ENCODE measurements around the gene ADNP.

Gene ADNP

GRCh38 chr20:50844430-50845100, 86.7 kb downstream of the ADNP start:
- DNase-seq, result no peak

- no peak for DNase-seq
Observed at GRCh38 chr20:50843331-50844276, 87.6 kb downstream of the ADNP start.

DNA sequence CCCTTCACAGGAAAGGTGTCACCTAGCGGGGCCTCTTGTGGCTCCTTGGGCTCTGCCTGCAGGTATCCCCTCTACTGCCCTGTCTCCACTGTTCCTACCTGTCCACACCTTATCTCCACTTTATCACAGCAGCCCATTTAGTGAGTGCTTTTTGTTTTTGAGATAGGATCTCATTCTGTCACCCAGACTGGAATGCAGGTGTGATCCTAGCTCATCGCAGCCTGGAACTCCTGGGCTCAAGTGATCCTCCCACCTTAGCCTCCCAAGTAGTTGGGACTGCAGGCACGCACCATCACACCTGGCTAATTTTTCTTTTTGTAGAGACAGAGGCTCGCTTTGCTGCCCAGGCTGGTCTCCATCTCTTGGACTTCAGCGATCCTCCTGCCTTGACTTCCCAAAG, 88.4 kb downstream of the ADNP start:
- DNase-seq, result no peak

Measured in MV-4-11 (cell line).